HG03045 (cell line): ENCODE results near the gene DDX50.
"Not testable (repeated sequence)": the region's sequence is repeated elsewhere in the genome, so short reads cannot be mapped to it uniquely, and the experiment has no call there.

Experiments used
- ATAC-seq: cut with Tn5 transposase; IDR thresholded peaks from one replicate; pipeline ENCODE4 v1.9.1; 2021; ENCODE audit warnings: mild to moderate bottlenecking, moderate library complexity; ENCODE audit not compliant: unreplicated experiment

The DDX50 gene, protein sequence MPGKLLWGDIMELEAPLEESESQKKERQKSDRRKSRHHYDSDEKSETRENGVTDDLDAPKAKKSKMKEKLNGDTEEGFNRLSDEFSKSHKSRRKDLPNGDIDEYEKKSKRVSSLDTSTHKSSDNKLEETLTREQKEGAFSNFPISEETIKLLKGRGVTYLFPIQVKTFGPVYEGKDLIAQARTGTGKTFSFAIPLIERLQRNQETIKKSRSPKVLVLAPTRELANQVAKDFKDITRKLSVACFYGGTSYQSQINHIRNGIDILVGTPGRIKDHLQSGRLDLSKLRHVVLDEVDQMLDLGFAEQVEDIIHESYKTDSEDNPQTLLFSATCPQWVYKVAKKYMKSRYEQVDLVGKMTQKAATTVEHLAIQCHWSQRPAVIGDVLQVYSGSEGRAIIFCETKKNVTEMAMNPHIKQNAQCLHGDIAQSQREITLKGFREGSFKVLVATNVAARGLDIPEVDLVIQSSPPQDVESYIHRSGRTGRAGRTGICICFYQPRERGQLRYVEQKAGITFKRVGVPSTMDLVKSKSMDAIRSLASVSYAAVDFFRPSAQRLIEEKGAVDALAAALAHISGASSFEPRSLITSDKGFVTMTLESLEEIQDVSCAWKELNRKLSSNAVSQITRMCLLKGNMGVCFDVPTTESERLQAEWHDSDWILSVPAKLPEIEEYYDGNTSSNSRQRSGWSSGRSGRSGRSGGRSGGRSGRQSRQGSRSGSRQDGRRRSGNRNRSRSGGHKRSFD

GRCh38 chr10:68901105-68901927 lies at the start of gene DDX50:
TSS of gene DDX50 (plus strand) at chr10:68901315. CDS start at chr10:68901385, 70 bp downstream.
- peak; percentile 98 for ATAC-seq

DNA sequence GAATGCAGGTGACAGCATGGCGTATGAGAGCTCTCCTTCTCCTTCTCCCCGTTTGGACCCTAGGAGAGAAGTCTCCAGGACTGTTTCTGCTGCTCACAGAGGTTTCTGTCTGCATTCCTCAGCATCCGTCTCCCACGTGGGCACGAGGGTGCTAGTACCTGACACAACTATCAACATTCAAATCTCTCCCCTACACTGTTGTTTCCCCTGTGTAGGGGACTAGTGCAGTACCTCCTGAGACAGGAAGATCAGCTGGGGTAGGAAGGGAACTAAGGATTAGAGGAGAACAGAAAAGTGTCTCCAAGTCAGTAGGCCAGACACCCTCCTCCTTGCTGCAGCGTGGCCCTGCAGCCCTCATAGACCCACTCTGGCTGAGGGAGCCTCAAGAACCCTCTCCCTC lies 44.8 kb upstream of the DDX50 start:
- ATAC-seq = no peak

GRCh38 chr10:68857005-68857404 lies 44.1 kb upstream of the DDX50 start:
- no peak for ATAC-seq

DNA sequence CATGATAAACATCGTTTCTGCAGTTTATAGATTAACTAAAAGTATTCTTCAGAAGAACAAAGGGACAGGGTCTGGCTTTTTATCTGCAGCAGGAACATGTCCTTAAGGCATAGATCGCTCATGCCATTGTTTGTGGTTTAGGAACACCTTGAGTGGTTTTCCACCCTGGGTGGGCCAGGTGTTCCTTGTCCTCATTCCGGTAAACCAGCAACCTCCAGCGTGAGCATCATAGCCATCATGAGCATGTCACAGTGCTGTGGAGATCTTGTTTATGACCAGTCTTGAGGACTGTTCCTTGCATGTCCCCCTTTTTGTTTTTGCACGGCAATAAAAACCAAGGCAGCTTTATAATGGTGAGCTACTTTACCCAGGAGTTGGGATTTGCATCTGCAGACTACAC lies 39.9 kb upstream of the DDX50 start:
- ATAC-seq = no peak

DNA sequence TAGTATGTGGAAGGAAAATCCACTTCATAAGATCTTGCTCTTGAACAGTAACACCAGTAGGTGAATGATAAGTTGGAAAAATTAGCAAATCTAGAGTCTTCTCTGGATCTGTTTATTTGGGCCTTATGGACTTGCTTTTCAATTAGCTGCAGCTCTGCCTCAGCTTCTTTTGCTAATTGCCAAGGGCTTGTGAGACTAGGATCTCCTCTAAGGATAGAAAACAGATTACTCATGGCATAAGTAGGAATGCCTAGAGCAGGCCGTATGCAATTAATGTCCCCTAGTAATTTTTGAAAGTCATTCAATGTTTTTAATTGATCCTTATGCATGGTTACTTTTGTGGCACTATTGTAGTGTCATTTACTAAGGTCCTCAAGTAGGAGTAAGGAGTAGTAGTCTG lies 36.5 kb upstream of the DDX50 start:
- ATAC-seq = no peak

DNA sequence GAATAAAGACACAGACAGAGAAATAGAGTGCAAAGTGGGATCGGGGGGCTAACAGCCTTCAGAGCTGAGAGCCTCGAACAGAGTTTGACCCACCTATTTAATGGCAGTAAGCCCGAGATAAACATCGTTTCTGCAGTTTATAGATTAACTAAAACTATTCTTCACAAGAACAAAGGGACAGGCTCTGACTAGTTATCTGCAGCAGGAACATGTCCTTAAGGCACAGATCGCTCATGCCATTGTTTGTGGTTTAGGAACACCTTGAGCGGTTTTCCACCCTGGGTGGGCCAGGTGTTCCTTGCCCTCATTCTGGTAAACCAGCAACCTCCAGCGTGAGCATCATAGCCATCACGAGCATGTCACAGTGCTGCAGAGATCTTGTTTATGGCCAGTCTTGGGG lies 32.9 kb upstream of the DDX50 start:
- ATAC-seq = not testable (repeated sequence)

DNA sequence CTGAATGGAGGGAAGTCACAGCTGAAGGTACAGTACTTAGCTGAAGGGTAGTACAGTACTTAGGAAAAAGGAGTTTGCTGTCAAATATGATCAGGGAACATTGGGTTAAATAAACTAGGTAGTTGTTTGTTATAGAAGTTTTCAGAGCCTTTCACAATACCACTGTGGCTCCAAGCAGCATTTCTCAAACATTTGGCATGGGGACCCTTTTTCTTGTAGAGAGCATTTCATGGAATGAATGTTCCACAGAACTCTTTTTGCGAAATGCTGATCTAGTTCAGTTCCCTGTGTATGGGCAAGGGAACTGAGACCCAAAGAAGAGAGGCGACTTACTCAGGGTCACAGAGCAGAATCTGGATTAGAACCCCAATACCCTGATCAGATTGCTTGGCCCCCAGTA lies 31.5 kb upstream of the DDX50 start:
- ATAC-seq = no peak

DNA sequence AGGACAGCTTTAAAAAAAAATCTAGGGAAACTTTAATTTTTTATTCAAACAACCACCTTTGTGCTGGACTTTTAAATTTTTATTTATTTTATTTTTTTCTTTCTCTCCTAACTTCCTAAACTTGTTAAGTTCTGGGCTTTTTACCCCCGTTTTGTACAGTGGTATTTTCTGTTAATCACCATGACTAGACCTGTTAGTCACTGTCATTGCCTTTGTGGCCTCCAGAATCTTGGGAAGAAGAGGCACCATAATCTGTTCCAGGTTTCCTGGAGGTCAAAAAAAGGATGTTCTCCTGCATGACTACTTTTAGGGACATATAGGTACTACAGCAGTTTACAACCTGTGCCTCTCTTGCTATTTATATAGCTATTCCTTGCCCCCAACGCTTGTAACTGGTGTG lies 31.1 kb upstream of the DDX50 start:
- no peak for ATAC-seq

DNA sequence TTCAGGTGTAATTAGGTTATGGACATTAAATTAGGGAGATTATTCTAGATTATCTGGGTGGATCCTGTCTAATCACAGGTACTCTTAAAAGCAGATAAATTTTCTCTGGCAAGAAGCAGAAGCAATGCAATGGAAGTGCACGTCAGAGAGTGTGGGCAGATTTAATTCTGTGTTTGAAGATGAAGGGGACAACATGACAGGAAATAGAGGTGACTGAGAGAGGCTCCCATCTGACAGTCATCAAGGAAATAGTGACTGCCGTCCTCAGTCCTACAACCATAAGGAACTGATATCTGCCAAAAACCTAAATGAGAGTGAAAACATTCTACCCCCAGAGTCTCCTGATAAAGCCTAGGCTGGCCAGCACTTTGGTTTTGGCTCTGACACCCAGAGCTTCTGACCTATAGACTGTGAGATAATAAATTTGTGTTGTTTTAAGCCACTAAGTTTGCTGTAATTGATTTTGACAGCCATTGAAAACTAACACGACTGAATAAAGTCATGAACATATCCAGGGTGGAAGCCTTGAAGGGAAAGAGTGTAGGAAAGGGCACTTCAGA lies 30.5 kb upstream of the DDX50 start:
- no peak for ATAC-seq

GRCh38 chr10:68871105-68871711 lies 29.9 kb upstream of the DDX50 start:
- no peak for ATAC-seq

DNA sequence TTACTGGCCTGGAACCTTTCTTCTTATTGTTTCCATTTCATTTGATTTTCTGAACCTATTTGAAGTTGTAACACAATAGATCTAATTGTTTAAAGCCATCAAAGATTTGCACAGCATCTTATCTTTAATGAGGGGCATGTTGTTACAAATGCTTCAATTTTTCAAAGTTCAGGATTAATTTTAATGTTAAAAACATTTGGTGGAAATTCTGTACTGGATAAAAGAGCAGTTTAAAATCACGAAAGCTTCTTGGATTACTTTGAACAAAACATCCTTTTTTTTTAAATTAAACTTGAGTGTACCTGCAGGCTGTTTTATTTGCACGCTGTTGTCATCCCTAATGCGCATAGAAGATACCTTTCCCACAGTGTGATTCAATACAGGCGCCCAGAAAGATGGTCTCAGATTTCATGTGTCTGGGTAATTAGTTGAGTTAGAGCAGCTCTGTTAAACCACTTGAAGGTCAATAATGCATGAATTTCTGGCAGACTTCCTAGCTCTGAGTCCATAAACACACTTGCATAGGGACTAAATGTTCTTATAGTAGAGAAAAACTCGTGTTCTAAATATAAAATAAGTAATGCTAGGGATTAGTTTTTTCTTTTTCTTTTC lies 29.3 kb upstream of the DDX50 start:
- no peak for ATAC-seq

GRCh38 chr10:68876246-68877138 lies 24.6 kb upstream of the DDX50 start:
- no peak for ATAC-seq

GRCh38 chr10:68877482-68878110 lies 23.5 kb upstream of the DDX50 start:
- ATAC-seq = no peak

DNA sequence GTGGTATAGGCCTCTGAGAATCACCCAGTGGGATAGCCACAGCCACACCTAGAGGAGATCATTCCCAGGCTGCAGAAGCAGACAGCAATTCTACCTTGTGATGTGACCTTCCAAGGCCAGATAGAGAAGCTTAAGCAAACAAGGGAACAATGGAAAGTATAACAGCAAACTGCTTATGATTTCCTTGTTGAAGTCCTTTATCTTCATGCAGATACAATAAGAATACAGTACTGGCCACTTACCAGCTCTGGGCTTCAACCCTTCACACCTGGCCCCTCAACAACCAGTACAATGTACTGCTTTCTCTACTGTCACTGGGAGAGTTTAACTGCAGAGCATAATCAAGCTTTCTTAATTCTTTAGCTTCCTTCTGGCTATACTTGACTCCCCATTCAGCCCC lies 22.6 kb upstream of the DDX50 start:
- ATAC-seq = no peak

DNA sequence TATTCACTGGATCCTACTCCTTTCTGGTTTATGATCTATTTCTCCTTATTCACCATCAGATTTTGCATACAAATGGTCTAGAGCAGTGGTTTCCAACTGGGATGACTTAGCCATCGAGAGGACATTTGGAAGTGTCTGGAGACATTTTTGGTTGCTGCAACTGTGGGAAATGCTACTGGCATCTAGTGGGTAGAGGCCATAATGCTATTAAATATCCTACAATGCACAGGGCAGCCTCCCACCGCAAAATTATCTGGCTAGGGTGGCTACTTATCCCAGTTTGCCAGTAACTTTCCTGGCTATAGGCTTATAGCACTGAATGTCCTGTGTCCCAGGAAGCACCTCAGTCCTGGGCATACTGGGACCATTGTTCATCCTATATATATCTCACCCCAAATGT lies 21.5 kb upstream of the DDX50 start:
- ATAC-seq = no peak

GRCh38 chr10:68880181-68880580 lies 20.9 kb upstream of the DDX50 start:
- ATAC-seq = no peak

- ATAC-seq = no peak
These were observed 6.1 kb upstream of the DDX50 start for GRCh38 chr10:68895041-68895440.

DNA sequence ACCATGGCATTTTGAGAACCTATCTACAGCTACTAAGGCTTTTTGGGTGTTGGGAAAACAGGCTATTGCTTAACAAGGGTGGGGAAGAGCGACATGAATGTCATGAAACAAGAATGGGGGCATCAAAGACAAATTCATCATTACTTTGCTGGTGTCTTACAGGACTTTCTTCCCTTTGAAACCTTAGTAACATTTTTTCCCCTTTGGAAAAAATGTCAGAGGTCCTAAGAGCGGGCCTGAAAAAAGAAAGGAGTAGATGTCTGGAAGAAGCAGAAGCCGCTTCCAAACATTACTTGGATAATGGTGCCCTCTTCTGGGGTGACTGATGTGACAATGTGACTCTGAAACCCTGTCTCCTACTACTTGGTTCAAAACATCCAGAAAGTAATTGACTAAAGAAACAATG lies 3.8 kb upstream of the DDX50 start:
- ATAC-seq = no peak
